Measurements from ENCODE around the gene PAK6. TPM values are rescaled to one million over a fixed set of nuclear protein-coding genes. Genes with fewer than 3 reads are reported as not detected.

The PAK6 gene
- total RNA-seq, 1 donor from 2014 or later = 10.1 TPM

DNA sequence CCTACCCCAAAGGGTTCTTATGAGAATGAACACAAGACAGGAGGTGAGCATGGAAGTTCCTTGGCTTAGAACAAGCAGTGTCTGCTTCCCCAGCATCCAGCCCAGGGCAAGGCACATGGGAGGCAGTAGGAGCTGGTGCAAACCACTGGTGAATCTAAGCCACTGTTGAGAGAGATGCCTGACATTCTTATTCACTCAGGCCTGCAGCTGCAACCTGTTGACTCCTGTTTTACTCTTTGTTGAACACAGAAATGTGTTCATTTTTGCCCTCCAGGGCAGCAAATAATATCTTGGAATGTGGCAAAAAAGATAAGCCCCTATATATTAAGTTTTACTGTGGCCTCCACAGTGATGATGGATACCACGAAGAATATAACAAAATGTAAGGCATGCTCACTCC lies 8.9 kb upstream of the PAK6 start:
- Mint-ChIP-seq H3K4me1 (no peaks in the 10 kb centered on the region), H3K9me3 (no peaks in the 10 kb centered on the region), H3K27ac (no peak overlapping the region), H3K36me3 (peaks cover 6% of the 10 kb centered on the region), H3K4me3 (no peak overlapping the region), H3K27me3 (ENCODE audit: low read depth) (no peaks in the 10 kb centered on the region)
- no peak for TF ChIP-seq CTCF (IDR thresholded peaks at IDR 0.05; ENCODE audit: unreplicated experiment)
- no peak for DNase-seq (ENCODE audit: low spot score in 2 of 2, unreplicated experiment in 2 of 2)

- Mint-ChIP-seq H3K4me1 (no peaks in the 10 kb centered on the region), H3K27me3 (ENCODE audit: low read depth) (no peaks in the 10 kb centered on the region), H3K9me3 (no peaks in the 10 kb centered on the region), H3K36me3 (peaks cover 4% of the 10 kb centered on the region), H3K27ac (no peak overlapping the region), H3K4me3 (no peak overlapping the region)
- no peak for TF ChIP-seq CTCF (IDR thresholded peaks at IDR 0.05; ENCODE audit: unreplicated experiment)
- no peak for DNase-seq (ENCODE audit: low spot score in 2 of 2, unreplicated experiment in 2 of 2)
Observed at GRCh38 chr15:40232625-40233070, 6.2 kb upstream of the PAK6 start.

DNA sequence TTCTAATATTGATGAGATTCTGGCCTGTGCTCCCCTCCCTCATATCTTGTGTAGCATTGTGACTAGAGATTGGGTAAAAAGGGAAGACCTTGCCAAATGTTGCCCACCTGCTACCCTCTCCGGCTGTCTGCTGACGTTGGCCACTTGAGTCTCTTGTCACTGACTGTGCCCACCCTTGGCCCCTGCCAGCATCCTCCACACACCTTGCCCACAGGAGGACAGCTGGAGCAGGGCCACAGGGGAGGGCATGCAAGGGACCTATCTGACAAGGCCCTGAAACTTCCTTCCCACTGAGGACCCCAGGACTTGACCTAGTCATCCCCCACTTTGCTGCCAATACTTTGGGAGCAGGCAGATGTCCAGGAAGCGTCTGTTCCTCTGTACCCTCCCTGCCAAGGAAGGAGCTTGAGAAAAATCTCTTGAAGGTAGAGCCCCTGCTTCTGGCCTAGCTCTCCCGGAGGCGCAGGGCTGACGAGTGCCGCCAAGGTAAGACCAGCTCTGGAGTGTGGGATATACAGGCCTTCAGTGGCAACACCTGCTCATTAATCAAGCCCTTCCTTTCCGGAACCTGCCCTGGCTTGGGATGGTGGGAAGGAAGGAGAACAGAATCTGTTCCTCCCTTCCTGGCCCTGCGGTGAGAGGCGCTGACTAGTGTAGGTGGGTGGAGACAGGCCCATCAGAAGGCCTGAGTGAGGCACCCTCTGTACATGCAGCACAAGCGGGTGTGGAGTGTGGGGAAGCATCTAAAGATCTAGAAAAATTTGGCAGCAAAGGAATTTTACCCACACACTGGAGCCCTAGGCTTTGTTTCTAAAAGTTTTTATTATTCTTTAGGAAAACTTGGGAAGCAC lies 4.9 kb upstream of the PAK6 start:
- no peaks in the 10 kb centered on the region for H3K9me3 Mint-ChIP-seq
- H3K36me3 Mint-ChIP-seq = peaks cover 4% of the 10 kb centered on the region
- H3K4me1 Mint-ChIP-seq = peaks cover 4% of the 10 kb centered on the region
- peaks cover 4% of the 10 kb centered on the region for H3K27me3 Mint-ChIP-seq (ENCODE audit: low read depth)
- no peak for DNase-seq (ENCODE audit: low spot score in 2 of 2, unreplicated experiment in 2 of 2)
- H3K4me3 Mint-ChIP-seq = no peak overlapping the region
- H3K27ac Mint-ChIP-seq = no peak overlapping the region
- no peak for TF ChIP-seq CTCF (IDR thresholded peaks at IDR 0.05; ENCODE audit: unreplicated experiment)

DNA sequence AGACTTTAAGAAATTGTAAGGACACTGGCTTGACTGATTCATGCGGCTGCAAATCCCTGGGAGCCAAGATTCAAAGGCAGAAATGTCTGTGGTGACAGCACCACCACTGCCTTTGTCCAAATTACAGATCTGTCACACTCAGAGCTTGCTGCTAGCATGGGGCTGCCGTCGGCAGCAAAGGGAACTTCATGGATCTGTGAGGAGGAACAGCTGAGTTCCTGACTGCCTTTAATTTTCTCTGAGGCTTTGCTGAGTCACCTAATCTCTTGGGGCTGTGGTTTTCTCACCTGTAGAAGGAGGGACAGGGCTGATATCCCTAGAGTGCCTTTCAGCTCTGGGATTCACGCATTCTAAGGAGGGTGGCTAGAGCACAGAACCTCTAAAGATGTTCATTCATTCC lies 4.1 kb upstream of the PAK6 start:
- Mint-ChIP-seq H3K9me3 (no peaks in the 10 kb centered on the region), H3K4me3 (no peak overlapping the region), H3K27ac (no peak overlapping the region), H3K4me1 (peaks cover 11% of the 10 kb centered on the region), H3K36me3 (peaks cover 1% of the 10 kb centered on the region), H3K27me3 (ENCODE audit: low read depth) (peaks cover 4% of the 10 kb centered on the region)
- TF ChIP-seq CTCF (IDR thresholded peaks at IDR 0.05; ENCODE audit: unreplicated experiment) = no peak
- DNase-seq (ENCODE audit: low spot score in 2 of 2, unreplicated experiment in 2 of 2) = no peak

GRCh38 chr15:40235201-40235885 lies 3.5 kb upstream of the PAK6 start:
- H3K27ac Mint-ChIP-seq = no peak overlapping the region
- no peak for TF ChIP-seq CTCF (IDR thresholded peaks at IDR 0.05; ENCODE audit: unreplicated experiment)
- H3K36me3 Mint-ChIP-seq = no peaks in the 10 kb centered on the region
- H3K27me3 Mint-ChIP-seq (ENCODE audit: low read depth) = peaks cover 4% of the 10 kb centered on the region
- peaks cover 16% of the 10 kb centered on the region for H3K4me1 Mint-ChIP-seq
- no peaks in the 10 kb centered on the region for H3K9me3 Mint-ChIP-seq
- DNase-seq (ENCODE audit: low spot score in 2 of 2, unreplicated experiment in 2 of 2) = no peak
- no peak overlapping the region for H3K4me3 Mint-ChIP-seq
